HG03108 (cell line): ENCODE data around the gene SKIC8.
"Not testable (repeated sequence)": the region's sequence is repeated elsewhere in the genome, so short reads cannot be mapped to it uniquely, and the experiment has no call there.

Experiments
- ATAC-seq: cut with Tn5 transposase; IDR thresholded peaks from one replicate; pipeline ENCODE4 v1.9.1; 2021; ENCODE audit warnings: moderate library complexity; ENCODE audit not compliant: unreplicated experiment

The SKIC8 gene

DNA sequence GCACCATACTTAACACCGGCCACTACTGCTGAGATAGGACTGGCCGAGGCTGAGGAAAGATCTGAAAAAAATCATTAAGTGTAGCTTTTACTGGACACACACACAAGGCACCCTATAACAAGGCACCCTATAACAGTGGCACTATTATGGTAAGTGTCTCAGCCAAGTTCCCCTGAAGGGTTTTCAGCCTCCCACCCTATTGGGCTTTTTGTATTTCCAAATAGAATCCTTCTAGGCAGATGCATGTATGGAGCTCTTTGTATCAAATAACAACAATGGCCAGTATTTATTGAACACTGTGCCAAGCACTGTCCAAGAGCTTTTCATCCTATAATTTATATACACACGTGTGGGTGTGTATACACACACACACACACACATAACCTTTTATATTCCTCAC, 41.7 kb downstream of the SKIC8 start:
- no peak for ATAC-seq

DNA sequence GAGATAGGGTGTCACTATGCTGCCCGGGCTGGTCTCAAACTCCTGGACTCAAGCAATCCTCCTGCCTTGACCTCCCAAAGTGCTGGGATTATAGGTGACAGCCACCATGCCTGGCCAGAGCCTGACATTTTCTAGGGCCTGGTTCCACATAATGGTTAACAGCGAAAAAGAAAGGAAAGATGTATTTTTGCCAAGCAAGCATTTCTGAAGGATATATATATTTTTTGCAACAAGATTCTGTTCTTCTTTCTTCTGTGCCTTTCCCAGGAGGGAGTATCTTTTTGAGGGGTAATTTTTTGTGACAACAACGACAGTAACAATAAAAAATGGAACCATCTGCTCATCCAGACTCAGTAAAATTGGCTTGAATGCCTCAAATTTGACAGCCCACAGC, 43.4 kb downstream of the SKIC8 start:
- ATAC-seq: no peak

DNA sequence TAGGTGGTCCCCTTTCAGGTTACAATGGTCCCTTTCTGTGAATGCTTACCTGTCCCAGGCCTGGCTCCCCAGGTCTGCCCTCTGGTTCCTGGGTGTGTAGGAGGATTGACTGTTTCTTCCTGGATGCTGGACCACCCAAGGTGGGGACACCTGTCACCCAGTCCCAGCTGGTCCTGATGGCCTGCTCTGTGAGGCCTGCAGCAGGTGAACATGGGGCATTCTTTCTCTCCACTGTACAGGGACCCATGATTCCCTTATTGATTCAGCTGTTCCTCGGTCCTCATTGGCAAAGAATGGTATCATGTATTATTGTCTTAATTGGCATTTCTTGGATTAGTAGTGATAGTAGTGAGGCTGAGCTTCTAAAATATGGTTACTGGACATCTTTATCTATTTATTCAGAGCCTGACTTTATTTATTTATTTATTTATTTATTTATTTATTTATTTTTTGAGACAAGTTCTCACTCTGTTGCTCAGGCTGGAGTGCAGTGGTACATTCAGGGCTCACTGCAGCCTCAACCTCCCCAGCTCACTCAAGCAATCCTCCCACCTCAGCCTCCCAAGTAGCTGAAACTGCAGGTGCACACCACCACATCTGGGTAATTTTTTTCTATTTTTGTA, 43.9 kb downstream of the SKIC8 start:
- no peak for ATAC-seq

DNA sequence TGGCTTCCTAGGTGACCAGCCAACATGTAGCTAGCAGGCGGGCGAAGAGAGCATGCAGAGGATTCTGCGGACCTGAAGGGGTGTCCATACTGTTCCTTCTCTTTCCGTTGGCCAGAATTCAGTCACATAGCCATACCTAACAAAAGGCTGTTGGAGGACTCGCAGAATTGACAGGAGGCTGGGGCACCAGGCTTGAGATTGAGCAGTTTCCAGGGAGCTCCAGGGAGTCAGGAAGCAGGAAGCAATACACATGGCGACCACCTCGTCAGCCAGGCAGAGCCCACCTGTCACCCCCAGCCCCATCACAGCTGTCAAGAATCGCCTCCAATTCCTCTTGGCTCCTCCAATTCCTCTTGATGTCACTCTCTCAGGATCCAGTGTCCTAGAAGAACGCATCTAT, 48.3 kb downstream of the SKIC8 start:
- ATAC-seq: no peak

DNA sequence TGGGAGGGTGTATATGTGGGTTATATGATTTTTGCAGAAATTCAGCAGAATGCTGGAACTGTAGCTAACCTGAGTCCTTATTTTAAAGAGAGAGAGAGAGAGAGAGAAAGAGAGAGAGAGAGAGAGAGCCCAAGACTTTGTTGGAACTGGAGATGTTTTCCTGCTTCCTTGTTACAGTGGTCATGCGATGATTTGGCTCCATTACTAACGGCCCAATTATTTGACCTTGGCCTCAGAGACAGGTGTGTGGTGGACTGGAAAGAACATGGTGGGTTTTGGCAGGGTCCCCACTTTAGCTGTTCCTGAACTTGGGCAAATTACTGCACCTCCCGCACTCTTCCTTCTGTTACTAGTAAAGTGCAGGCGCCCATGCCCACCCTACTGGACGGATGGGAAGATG, 50.3 kb downstream of the SKIC8 start:
- no peak for ATAC-seq

DNA sequence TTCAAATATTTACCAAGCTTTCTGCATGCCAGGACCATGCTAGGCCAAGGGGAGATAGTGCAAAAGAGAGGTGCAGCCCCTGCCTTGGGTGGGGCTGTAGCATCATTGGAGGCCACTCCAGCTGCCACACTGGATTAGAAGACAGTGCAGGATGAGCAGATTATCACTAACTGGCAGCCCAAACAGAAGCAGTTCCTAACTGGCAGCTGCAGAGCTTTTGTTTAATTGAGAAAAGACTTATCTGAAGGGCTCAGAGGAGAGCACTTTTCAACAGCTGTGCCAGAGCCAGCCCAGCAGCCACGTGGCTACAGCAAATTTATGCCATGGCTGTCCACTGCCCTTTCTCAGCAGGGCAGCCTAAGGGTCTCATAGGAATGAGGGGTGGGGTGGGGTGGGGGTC, 51.5 kb downstream of the SKIC8 start:
- ATAC-seq: no peak

DNA sequence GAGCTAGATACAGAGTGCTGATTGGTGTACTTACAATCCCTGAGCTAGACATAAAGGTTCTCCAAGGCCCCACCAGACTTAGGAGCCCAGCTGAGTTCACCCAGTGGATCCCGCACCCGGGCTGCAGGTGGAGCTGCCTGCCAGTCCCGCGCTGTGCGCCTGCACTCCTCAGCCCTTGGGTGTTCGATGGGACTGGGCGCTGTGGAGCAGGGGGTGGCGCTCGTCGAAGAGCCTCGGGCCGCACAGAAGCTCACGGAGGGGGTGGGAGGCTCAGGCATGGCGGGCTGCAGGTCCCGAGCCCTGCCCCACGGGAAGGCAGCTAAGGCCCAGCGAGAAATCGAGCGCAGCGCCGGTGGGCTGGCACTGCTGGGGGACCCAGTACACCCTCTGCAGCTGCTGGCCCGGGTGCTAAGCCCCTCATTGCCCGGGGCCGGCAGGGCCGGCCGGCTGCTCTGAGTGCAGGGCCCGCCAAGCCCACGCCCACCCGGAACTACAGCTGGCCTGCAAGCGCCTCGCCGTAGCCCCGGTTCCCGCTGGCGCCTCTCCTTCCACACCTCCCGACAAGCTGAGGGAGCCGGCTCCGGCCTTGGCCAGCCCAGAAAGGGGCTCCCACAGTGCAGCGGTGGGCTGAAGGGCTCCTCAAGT, 53.3 kb downstream of the SKIC8 start:
- ATAC-seq: not testable (repeated sequence)

DNA sequence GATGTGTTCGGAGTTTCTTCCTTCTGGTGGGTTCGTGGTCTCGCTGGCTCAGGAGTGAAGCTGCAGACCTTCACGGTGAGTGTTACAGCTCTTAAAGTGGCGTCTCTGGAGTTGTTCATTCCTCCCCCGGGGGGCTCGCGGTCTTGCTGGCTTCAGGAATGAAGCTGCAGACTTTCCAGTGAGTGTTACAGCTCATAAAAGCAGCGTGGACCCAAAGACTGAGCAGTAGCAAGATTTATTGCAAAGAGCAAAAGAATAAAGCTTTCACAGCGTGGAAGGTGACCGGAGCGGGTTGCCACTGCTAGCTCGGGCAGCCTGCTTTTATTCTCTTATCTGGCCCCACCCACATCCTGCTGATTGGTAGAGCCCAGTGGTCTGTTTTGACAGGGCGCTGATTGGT, 54.0 kb downstream of the SKIC8 start:
- not testable (repeated sequence) for ATAC-seq

DNA sequence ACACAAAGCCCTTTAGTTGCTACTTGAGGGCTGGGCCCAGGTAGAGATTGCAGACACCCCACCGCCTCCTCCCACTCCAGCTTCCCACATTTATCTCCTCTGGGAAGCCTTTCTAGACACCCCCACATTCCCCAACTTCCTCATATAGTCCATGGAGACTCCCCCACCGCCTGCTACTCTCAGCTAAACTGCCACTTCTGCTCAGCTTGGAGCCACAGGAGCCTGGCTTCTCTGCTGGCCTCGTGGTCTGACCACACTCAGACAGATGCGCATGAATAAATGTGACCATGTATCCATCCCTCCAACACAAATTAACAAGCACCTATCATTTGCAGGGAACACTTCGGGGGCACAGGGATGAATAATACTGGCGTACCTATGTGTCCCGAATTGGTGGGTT, 54.5 kb downstream of the SKIC8 start:
- ATAC-seq: no peak

DNA sequence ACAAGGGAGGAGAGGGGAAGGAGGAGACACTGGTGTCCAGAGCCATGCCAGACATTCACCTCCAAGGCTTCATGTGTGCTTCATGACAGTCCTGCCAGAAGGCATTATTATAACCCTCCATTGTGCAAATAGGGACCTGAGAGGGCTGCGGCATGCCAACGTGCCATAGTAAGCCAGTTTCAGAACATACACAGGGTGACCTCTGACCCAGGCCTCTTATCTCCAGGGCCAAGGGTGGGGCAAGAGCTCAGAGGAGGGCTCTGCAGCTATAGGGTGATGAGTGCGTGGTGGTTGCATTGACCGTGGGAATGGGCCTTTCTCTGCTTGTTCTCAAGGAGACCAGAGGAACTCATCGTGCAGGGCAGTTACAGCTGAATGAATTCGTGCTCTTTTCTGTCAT, 55.3 kb downstream of the SKIC8 start:
- no peak for ATAC-seq

DNA sequence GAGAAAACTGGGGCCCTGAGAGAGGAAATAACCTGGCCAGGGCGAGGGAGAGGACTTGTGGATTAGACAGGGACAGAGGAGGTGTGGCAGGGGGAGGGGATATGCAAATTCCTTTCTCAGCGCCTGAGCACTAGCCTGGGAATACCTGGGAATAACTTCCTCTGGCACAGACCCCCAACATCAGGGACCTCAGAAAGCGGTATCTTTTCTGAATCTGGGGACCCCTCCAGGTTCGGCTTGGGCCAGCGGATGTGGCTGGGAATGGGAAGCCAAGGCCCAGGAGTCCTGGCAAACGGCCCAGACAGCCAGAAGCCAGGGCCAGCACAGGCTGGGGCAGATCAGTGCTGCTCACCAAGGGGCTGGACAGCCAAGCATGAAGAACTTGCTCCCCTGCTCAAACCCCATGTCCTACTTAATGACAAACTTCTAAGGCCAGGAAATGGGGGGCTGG, 55.9 kb downstream of the SKIC8 start:
- ATAC-seq: no peak

DNA sequence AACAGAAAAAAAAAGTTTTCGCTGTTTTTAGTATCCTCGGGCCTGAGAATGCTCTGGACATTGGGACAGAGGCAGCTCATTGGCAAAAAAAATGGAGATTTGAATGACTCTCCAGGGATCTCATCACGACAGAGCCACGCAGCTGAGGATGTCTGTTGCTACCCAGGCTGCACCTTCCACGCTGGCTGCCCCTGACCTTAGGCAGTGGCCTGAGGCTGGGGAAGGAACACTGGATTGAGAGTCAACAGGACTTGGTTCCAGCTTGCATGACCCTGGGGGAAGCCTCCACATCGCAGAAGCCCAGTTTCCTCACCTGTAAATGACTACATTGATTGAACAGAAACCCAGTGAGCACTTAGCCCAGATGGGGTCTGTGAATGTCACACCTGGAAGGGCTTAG, 56.4 kb downstream of the SKIC8 start:
- ATAC-seq: no peak

DNA sequence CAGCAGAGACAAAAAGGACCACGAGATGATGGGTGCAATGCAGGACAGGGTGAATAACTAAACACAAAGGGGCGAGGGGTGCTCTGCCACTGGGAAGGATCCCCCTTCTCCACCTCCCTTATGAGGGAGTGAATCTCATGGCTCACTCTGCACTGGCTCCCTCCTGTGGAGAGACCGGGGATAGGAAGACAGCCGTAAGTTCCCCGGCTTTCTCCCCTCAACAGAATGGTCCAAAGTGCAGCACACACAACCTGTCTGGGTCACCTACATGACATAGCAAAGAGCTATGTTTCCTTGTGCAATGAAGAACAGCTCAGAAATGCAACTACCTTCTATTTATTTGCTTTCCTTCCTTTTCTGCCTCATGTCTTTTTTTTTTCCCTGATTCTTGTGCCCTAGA, 57.3 kb downstream of the SKIC8 start:
- no peak for ATAC-seq

DNA sequence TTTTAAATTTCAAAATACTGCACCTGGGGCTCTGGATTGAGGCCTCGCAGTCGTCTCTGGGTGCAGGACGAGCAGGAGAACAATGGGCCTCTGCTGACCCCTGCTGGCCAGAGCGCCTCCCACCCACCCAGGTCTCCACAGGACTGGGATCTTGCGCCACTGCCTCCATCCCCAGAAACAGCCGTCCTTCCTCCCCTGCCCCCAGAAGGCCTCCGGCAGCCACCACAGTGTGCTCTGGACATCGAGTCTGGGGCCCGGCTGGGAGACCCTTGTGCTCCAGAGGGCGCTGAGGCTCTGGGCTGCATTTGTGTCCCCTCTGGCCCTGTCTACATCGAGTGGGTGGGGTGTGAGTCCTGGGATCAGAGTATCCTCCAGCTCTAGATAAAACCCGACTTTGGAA, 58.4 kb downstream of the SKIC8 start:
- no peak for ATAC-seq

DNA sequence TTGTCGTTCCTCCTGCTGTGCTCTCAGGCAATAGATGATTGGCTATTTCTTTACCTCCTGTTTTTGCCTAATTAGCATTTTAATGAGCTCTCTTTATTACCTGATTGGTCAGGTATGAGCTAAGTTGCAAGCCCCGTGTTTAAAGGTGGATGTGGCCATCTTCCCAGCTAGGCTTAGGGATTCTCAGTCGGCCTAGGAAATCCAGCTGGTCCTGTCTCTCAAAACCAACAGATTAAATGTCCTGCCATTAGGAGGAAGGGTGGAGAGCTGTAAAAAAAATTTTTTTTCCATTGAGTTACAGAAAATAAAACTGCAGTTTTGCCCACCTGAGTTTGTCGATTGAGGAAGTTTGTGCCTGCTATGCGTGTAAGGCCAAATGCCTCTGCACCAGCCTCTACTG, 59.6 kb downstream of the SKIC8 start:
- ATAC-seq: no peak

DNA sequence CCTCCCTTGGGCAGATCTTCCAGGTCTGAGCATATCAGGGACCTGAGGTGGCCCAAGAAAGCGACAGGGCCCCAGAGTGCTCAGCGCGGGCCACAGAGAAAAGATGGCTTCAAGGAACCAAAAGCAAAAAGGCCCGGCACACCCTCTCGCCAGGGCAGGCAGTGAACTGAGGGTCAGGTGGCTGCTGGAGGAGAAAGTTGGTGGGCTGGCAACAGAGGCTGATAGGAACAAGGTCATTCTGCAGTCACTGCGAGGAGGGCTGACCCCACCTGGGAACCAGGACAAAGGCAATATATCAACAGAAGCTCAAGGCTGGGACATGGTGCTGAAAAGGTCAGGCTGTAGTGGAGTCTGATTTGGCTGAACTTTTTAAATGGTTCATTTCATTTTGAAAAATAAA, 62.3 kb downstream of the SKIC8 start:
- ATAC-seq: no peak

DNA sequence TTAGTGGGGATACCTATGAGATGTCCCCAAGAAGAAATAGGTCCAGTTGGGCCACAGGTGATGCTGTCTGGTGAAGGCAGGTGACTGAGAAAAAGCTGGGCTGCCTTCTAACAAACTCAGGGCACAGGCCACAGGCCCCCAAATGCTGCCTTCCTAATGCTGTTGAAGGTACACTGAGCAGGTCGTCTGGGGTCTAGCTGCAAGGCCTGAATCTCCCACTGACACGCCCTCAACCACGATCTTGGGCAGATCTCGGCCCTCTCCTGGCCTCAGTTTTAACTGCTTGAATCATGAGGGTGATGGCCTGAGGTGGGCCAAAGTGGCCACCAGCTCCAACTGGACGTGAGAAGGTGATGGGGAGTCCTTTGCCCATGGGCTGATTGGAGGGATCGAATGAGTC, 62.9 kb downstream of the SKIC8 start:
- no peak for ATAC-seq

DNA sequence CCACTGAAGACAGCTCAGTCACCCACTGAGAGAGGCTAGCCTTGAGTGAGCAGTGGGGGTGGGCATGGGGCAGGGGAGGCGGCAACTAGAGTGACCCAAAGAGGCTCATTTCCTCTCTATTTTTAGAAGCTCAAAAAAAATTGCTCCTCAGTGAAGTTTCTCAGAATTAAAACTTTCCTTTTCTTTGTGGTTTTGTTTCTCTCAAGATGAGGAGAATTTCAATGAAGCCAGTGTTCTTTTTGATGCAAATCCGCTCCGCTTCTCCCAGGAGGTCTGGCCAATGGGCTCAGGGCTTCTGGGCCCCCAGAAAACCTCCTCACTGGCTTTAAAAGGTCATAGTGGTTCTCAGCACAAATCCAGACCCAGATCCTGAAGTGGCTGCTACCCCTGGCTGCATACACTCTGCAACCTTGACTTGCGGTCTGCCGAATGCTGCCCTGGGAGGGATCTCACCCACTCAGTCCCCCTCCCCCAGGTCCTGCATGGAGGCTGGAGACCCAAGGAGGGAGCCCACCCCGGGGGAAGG, 64.8 kb downstream of the SKIC8 start, which contains the start of gene ACSBG1:
TSS of gene ACSBG1 (minus strand) at position 51 of the 526 bp plus-strand sequence. CDS start 64 bp downstream, outside the sequence.
- ATAC-seq: no peak

DNA sequence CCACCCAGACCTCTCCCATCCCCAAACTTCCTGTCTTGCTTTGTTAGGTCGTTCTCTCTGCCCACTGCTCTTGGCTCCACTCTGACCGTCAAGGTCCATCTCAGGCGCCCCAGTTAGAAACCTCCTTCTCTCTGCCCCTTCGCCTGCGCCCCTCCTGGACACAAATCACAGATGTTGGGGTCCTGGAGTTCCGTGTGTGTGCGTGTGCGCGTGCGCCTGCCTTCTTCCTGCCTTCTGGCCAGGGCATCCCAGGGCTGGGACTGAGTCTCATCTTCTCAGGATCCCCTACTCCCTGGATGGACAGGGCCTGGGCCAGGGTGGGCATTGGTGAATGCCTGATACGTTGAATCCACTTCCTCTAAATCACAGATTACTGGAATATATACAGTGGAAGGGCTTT, 65.9 kb downstream of the SKIC8 start:
- ATAC-seq: no peak
